ENCODE measurements around the gene FMO1. TPM values are rescaled to one million over a fixed set of nuclear protein-coding genes. Genes with fewer than 3 reads are reported as not detected.

FMO1 gene
- total RNA-seq, 1 experiment from 2014 or later, result not detected

DNA sequence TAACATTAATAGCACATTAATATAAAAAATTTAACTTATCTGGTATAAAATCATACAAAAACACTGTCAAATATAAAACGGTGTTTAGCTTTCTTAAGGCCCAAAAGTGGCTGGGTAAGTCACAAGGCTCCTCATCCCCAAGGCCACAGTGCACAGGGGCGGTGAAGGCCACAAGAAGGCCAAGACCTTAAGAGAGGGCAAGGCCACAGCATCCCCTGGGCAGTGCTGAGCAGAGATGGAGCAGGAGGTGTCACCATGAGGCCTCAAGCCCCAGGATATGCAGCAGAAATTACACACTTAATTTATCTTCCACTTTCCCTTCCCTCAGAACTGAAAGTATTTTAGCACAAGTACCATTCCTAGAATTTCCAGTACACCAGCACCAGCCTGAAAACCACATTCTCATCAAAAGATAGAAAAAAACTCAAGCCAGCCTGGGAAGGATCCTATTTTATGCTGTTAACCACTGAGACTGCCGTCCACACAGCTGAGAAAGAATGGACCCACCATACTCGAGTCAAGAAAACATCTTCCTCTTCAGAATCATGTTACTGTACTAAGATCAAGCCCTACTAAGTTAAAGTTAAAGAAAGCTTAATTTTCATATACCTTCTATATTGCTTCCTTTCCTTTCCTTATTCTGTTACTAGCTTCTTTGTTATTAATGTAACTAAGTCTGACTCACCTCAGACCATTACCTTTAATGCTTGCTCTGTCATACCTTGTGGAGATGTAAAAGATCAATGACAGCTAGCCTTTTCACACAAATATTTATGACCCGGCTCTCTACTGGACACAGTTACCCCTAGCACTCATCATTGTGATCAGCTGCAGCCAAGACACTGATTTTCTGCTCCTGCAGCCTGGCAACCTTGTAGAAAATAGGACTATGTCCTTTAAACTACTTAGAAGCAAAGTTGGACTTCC is 26.4 kb upstream of the FMO1 start:
- H2BK12ac ChIP-seq (ENCODE audit: insufficient read length, low read depth, low read length), result no peak overlapping the region
- H3K27ac Mint-ChIP-seq, result peak overlapping the region; percentile 63 to 93 (median 81)
- H3K79me2 ChIP-seq (ENCODE audit: insufficient read depth, low read length), result no peaks in the 10 kb centered on the region
- no peak overlapping the region for H3T11ph ChIP-seq (ENCODE audit: low read length)
- peaks cover 6% of the 10 kb centered on the region for H3K23me2 ChIP-seq (ENCODE audit: insufficient read length, low read depth, low read length, poor library complexity, severe bottlenecking)
- H3K79me1 ChIP-seq (ENCODE audit: insufficient read depth, low read depth, low read length, poor library complexity, severe bottlenecking), result no peaks in the 10 kb centered on the region
- no peak overlapping the region for H2BK120ac ChIP-seq (ENCODE audit: low read depth, low read length, poor library complexity, severe bottlenecking)
- DNase-seq, result no peak
- no peak overlapping the region for H3K9ac ChIP-seq (ENCODE audit: extremely low read depth, insufficient read length, low read length)
- no peak overlapping the region for H3K27ac ChIP-seq (ENCODE audit: insufficient read length, low read depth, low read length)
- no peak overlapping the region for H3K18ac ChIP-seq (ENCODE audit: insufficient read length, low read depth, low read length)
- H3K27me3 Mint-ChIP-seq (ENCODE audit: low read depth), result no peaks in the 10 kb centered on the region; the same call in 1 of the 2 replicates
- 0 out of 2 replicates have a peak overlapping the region, but pooled peaks have one; percentile 31 for H3K14ac ChIP-seq (ENCODE audit: insufficient read depth, low read length)
- TF ChIP-seq, protein P1, sequence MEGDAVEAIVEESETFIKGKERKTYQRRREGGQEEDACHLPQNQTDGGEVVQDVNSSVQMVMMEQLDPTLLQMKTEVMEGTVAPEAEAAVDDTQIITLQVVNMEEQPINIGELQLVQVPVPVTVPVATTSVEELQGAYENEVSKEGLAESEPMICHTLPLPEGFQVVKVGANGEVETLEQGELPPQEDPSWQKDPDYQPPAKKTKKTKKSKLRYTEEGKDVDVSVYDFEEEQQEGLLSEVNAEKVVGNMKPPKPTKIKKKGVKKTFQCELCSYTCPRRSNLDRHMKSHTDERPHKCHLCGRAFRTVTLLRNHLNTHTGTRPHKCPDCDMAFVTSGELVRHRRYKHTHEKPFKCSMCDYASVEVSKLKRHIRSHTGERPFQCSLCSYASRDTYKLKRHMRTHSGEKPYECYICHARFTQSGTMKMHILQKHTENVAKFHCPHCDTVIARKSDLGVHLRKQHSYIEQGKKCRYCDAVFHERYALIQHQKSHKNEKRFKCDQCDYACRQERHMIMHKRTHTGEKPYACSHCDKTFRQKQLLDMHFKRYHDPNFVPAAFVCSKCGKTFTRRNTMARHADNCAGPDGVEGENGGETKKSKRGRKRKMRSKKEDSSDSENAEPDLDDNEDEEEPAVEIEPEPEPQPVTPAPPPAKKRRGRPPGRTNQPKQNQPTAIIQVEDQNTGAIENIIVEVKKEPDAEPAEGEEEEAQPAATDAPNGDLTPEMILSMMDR (conservative IDR thresholded peaks at IDR 0.05), result no peak
- H3K9me3 Mint-ChIP-seq, result peaks cover 15% of the 10 kb centered on the region in 2 experiments; a peak in 4 of 5 replicates
- peaks cover 16% of the 10 kb centered on the region; the same call in 1 of the 2 replicates for H3K4me1 ChIP-seq (ENCODE audit: insufficient read depth, low read length)
- no peak overlapping the region for H3K23ac ChIP-seq (ENCODE audit: insufficient read length, low read depth, low read length)
- H4K20me1 ChIP-seq (ENCODE audit: control insufficient read depth, insufficient read depth, insufficient read length), result no peaks in the 10 kb centered on the region
- no peak overlapping the region for H2BK5ac ChIP-seq (ENCODE audit: insufficient read length, low read length)
- peaks cover 54 to 55% of the 10 kb centered on the region in 2 experiments for H3K4me1 Mint-ChIP-seq
- no peaks in the 10 kb centered on the region for H3K27me3 ChIP-seq (ENCODE audit: insufficient read depth, low read length)
- no peak overlapping the region for H3K56ac ChIP-seq (ENCODE audit: insufficient read length, low read depth, low read length)
- no peak overlapping the region for H3K4me2 ChIP-seq (ENCODE audit: insufficient read depth, insufficient read length, low read length)
- H3K4me3 Mint-ChIP-seq, result peak overlapping the region in 1 of 2 experiments; percentile 71; a peak in 2 of 5 replicates
- no peak overlapping the region for H3K4ac ChIP-seq (ENCODE audit: low read depth, low read length)
- H2BK15ac ChIP-seq (ENCODE audit: low read depth, low read length), result no peak overlapping the region
- no peak overlapping the region for H4K8ac ChIP-seq (replicated peaks; ENCODE audit: insufficient read length, low read depth, low read length)
- peak overlapping the region; percentile 93 for H2BK20ac ChIP-seq (ENCODE audit: low read depth, low read length, poor library complexity, severe bottlenecking)
- no peak overlapping the region for H2AFZ ChIP-seq (ENCODE audit: low read length)
- WGBS (ENCODE audit: extremely low coverage, insufficient read length, low lambda C conversion rate), result no CpG with 5 or more reads among the region's 5 CpGs
- no peaks in the 10 kb centered on the region for H3K9me3 ChIP-seq (ENCODE audit: control insufficient read depth, low read depth, low read length)
- peaks cover 11 to 20% (median 12%) of the 10 kb centered on the region in 3 experiments; a peak in 6 of 7 replicates for H3K36me3 Mint-ChIP-seq (ENCODE audit: insufficient read depth in 1 of 3, low read depth in 3 of 3)
- peak overlapping the region; percentile 99 for H2AK5ac ChIP-seq (ENCODE audit: insufficient read length, low read length)
- no peak overlapping the region for H4K5ac ChIP-seq (ENCODE audit: insufficient read length, low read depth, low read length)
- H4K91ac ChIP-seq (ENCODE audit: insufficient read length, low read depth, low read length), result no peak overlapping the region

Measured in H9 (cell line).